Upper lobe of left lung (tissue), 4 donors: Measurements from ENCODE around the gene NOS1AP.

Experiments
- POLR2A ChIP-seq, 4 donors: fragments of 450-650 bp; IDR thresholded peaks; one replicate each; pipeline ENCODE4 v1.5.1; 2016 to 2017; ENCODE audit warnings: antibody characterized with exemption in 4 of 4, mild to moderate bottlenecking in 2 of 4
- POLR2AphosphoS5 ChIP-seq, 2 donors: sonication (generic); formaldehyde crosslinking; IDR thresholded peaks; one replicate each; pipeline ENCODE4 v1.5.1; 2017; ENCODE audit warnings: antibody characterized with exemption in 2 of 2

- TF ChIP-seq POLR2AphosphoS5 (IDR thresholded peaks at IDR 0.05), result no peak
- TF ChIP-seq POLR2A (IDR thresholded peaks at IDR 0.05), result no peak
These were observed 38.4 kb downstream of the NOS1AP start for GRCh38 chr1:162107911-162108310.
